Liver (tissue), 9 donors: ENCODE results near the gene RPP14. TPM values are rescaled to one million over a fixed set of nuclear protein-coding genes. Genes with fewer than 3 reads are reported as not detected.

Source experiments
- DNase-seq: peaks from one replicate; pipeline ENCODE4 v3.0.0-alpha.2; 2017; ENCODE audit warnings: low spot score
- H3K27ac ChIP-seq, 2 donors: one replicate each; pipeline ENCODE4 v1.7.0; 2013; ENCODE audit warnings: inconsistent platforms in 2 of 2, low read length in 2 of 2, control low read depth in 1 of 2, low read depth in 1 of 2, mild to moderate bottlenecking in 1 of 2
- H3K27me3 ChIP-seq, 4 donors: one replicate each; pipeline versions ENCODE4 v1.6.1 to v1.7.0; 2013; ENCODE audit warnings: low read length in 3 of 4, inconsistent platforms in 1 of 4, mild to moderate bottlenecking in 1 of 4, moderate library complexity in 1 of 4; ENCODE audit not compliant: control insufficient read depth in 4 of 4, insufficient read depth in 4 of 4
- H3K36me3 ChIP-seq, 4 donors: one replicate each; pipeline versions ENCODE4 v1.6.1 to v1.7.0; 2013; ENCODE audit warnings: low read length in 3 of 4, mild to moderate bottlenecking in 3 of 4, low read depth in 1 of 4, moderate library complexity in 1 of 4; ENCODE audit not compliant: control insufficient read depth in 4 of 4, insufficient read depth in 3 of 4
- H3K4me1 ChIP-seq, 4 donors: one replicate each; pipeline versions ENCODE4 v1.6.1 to v1.7.0; 2013; ENCODE audit warnings: low read length in 3 of 4, mild to moderate bottlenecking in 3 of 4, moderate library complexity in 1 of 4; ENCODE audit not compliant: control insufficient read depth in 4 of 4, insufficient read depth in 4 of 4
- H3K4me3 ChIP-seq, 3 donors: one replicate each; pipeline versions ENCODE4 v1.6.1 to v1.7.0; 2013; ENCODE audit warnings: low read length in 3 of 3, control low read depth in 1 of 3, low read depth in 1 of 3, mild to moderate bottlenecking in 1 of 3
- H3K9ac ChIP-seq, 2 donors: one replicate each; pipeline ENCODE4 v1.7.0; 2013; ENCODE audit warnings: low read length in 2 of 2, mild to moderate bottlenecking in 2 of 2, moderate library complexity in 2 of 2, control low read depth in 1 of 2, low read depth in 1 of 2
- H3K9me3 ChIP-seq, 4 donors: one replicate each; pipeline versions ENCODE4 v1.6.1 to v1.7.0; 2013; ENCODE audit warnings: low read length in 3 of 4; ENCODE audit not compliant: control insufficient read depth in 4 of 4
- EGR1 ChIP-seq, 2 donors: IDR thresholded peaks; 2 replicates each; pipeline ENCODE4 v1.6.1; 2016 to 2018; ENCODE audit warnings: antibody characterized with exemption in 2 of 2, low read depth in 2 of 2
- FOXA1 ChIP-seq: IDR thresholded peaks from 2 replicates; pipeline ENCODE4 v1.6.1; 2016; ENCODE audit warnings: antibody characterized with exemption
- FOXA2 ChIP-seq: IDR thresholded peaks from 2 replicates; pipeline ENCODE4 v1.6.1; 2016; ENCODE audit warnings: antibody characterized with exemption
- GABPA ChIP-seq, 2 donors: IDR thresholded peaks in 1 of 2; conservative IDR thresholded peaks in 1 of 2; 2 replicates each; pipeline ENCODE4 v1.6.1; 2016; ENCODE audit warnings: antibody characterized with exemption in 2 of 2, mild to moderate bottlenecking in 1 of 2, moderate library complexity in 1 of 2
- HNF4A ChIP-seq, 2 donors: conservative IDR thresholded peaks; 2 replicates each; pipeline ENCODE4 v1.6.1; 2016; ENCODE audit warnings: antibody characterized with exemption in 2 of 2, mild to moderate bottlenecking in 2 of 2
- HNF4G ChIP-seq: IDR thresholded peaks from 2 replicates; pipeline ENCODE4 v1.6.1; 2016; ENCODE audit warnings: antibody characterized with exemption
- JUND ChIP-seq, 2 donors: IDR thresholded peaks; 2 replicates each; pipeline ENCODE4 v1.6.1; 2016; ENCODE audit warnings: antibody characterized with exemption in 2 of 2
- REST ChIP-seq: IDR thresholded peaks from 2 replicates; pipeline ENCODE4 v1.6.1; 2016; ENCODE audit warnings: antibody characterized with exemption, mild to moderate bottlenecking
- RXRA ChIP-seq, 2 donors: IDR thresholded peaks; 2 replicates each; pipeline ENCODE4 v1.6.1; 2017 to 2018; ENCODE audit warnings: antibody characterized with exemption in 2 of 2, mild to moderate bottlenecking in 1 of 2
- SP1 ChIP-seq: IDR thresholded peaks from 2 replicates; pipeline ENCODE4 v1.6.1; 2018; ENCODE audit warnings: antibody characterized with exemption, mild to moderate bottlenecking
- TAF1 ChIP-seq: conservative IDR thresholded peaks from 2 replicates; pipeline ENCODE4 v1.6.1; 2016; ENCODE audit warnings: antibody characterized with exemption, mild to moderate bottlenecking
- YY1 ChIP-seq: IDR thresholded peaks from 2 replicates; pipeline ENCODE4 v1.6.1; 2016; ENCODE audit warnings: antibody characterized with exemption, mild to moderate bottlenecking
- WGBS: extraction: QIAGEN DNeasy Blood & Tissue Kit; methylation state at CpG from one replicate; pipeline ENCODE4 v1.1.7; 2013; 5-methylcytosine and 5-hydroxymethylcytosine counted together
- polyA plus RNA-seq, 2 donors: library from polyadenylated mRNA; stranded (reverse) in 1 of 2; unstranded in 1 of 2; fragments of 200-250 nt in 1 of 2; fragments of >200 nt in 1 of 2; fragmentation: Nextera tagmentation in 1 of 2; extraction: Ambion mirVana in 1 of 2; gene quantifications; one replicate each; pipeline versions ENCODE4 v1.2.1 to v1.2.3, GENCODE V29; 2013 to 2015
- total RNA-seq, 2 donors: library from RNA; depleted of rRNA; stranded (reverse); fragments of >200 nt; gene quantifications; one replicate each; pipeline ENCODE4 v1.2.3, GENCODE V29; 2014
- TF ChIP-seq, protein P1 (sequence below): IDR thresholded peaks from 2 replicates; pipeline ENCODE4 v1.6.1; 2016; ENCODE audit warnings: antibody characterized with exemption
- TF ChIP-seq, protein P2 (sequence below): IDR thresholded peaks from 2 replicates; pipeline ENCODE4 v1.6.1; 2016; ENCODE audit warnings: antibody characterized with exemption
- TF ChIP-seq, protein P3 (sequence below): fragments of 150-350 bp; IDR thresholded peaks from 2 replicates; pipeline ENCODE4 v1.5.1; 2017; ENCODE audit warnings: improper control_type of control experiment, low read depth, low read length; ENCODE audit not compliant: missing input control
- donor health status: healthy.
- donor health status: healthy.
- donor health status: healthy.
- donor health status: healthy.
- donor health status: healthy.

Gene RPP14
- total and polyA plus RNA-seq, 4 donors = 7.4 to 13.7 (median 10.1) TPM

DNA sequence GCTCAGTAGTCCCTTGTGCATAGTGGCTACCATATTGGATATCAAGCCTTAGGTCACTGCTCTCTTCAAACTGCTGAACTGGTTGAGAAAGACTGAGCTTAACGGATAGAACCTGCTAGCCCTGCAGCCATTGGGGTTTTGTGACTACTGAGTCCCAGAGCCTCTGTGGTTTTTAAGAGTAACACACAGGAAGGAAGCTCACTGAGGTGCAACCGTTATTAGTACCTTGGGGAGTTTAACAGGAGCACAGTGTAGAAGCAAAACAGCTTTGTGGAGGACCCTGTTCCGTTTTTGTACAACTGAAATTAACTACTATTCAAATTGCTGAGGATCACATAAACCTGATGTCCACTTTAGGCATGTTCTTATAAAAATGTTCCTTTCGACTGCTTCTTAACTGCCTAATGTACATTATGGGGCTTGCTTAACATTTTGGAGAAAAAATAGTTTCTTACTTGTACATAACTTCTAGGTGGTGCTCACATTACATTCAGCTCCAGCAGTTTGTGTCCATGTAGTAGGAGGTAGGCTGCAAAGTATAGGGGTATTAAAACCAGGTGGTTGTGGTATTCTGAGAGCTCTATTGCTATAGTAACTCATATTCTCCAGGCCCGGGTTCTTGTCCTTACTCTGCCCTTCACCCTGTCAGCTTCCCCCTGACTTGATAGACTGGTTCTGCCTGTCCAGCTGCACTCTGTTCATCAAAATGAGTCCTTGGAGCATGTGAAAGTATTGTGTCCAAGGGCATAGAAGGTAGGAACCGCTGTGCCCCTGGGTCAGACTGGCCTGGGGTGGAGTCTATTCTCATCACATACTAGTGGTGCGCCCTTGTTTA, 44.0 kb downstream of the RPP14 start (continued):
- no peak for TF ChIP-seq YY1
- TF ChIP-seq, protein P1, sequence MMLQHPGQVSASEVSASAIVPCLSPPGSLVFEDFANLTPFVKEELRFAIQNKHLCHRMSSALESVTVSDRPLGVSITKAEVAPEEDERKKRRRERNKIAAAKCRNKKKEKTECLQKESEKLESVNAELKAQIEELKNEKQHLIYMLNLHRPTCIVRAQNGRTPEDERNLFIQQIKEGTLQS = no peak

- DNase-seq = no peak
- H3K36me3 ChIP-seq = no peaks in the 10 kb centered on the region
- no peak overlapping the region for H3K4me3 ChIP-seq
- no peaks in the 10 kb centered on the region for H3K4me1 ChIP-seq
- TF ChIP-seq HNF4A (conservative IDR thresholded peaks at IDR 0.05) = no peak
- no peak for TF ChIP-seq EGR1 (IDR thresholded peaks at IDR 0.05; ENCODE audit: low read depth in 2 of 2)
- TF ChIP-seq FOXA2 = no peak
- no peak for TF ChIP-seq REST
- no peak for TF ChIP-seq GABPA (IDR thresholded peaks at IDR 0.05 in 1 of 2, conservative IDR thresholded peaks at IDR 0.05 in 1 of 2)
- TF ChIP-seq, protein P2, sequence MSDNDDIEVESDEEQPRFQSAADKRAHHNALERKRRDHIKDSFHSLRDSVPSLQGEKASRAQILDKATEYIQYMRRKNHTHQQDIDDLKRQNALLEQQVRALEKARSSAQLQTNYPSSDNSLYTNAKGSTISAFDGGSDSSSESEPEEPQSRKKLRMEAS = no peak
- no peak for TF ChIP-seq FOXA1
- TF ChIP-seq TAF1 = no peak
- no peak for TF ChIP-seq HNF4G
- TF ChIP-seq SP1 = no peak
- TF ChIP-seq JUND (IDR thresholded peaks at IDR 0.05) = no peak
- TF ChIP-seq, protein P3, sequence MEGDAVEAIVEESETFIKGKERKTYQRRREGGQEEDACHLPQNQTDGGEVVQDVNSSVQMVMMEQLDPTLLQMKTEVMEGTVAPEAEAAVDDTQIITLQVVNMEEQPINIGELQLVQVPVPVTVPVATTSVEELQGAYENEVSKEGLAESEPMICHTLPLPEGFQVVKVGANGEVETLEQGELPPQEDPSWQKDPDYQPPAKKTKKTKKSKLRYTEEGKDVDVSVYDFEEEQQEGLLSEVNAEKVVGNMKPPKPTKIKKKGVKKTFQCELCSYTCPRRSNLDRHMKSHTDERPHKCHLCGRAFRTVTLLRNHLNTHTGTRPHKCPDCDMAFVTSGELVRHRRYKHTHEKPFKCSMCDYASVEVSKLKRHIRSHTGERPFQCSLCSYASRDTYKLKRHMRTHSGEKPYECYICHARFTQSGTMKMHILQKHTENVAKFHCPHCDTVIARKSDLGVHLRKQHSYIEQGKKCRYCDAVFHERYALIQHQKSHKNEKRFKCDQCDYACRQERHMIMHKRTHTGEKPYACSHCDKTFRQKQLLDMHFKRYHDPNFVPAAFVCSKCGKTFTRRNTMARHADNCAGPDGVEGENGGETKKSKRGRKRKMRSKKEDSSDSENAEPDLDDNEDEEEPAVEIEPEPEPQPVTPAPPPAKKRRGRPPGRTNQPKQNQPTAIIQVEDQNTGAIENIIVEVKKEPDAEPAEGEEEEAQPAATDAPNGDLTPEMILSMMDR = no peak
- TF ChIP-seq RXRA (IDR thresholded peaks at IDR 0.05) = no peak
- TF ChIP-seq, protein P1 = no peak
- H3K9ac ChIP-seq = no peak overlapping the region
- 91% methylated on average over 2 of the region's 2 CpGs for WGBS
- no peaks in the 10 kb centered on the region for H3K27me3 ChIP-seq
- no peak overlapping the region for H3K27ac ChIP-seq
- H3K9me3 ChIP-seq = no peaks in the 10 kb centered on the region
Observed at GRCh38 chr3:58350627-58351013, 44.6 kb downstream of the RPP14 start.
